ENCODE data around the gene LAIR2. TPM values are rescaled to one million over a fixed set of nuclear protein-coding genes. Genes with fewer than 3 reads are reported as not detected.
"Not testable (repeated sequence)": the region's sequence is repeated elsewhere in the genome, so short reads cannot be mapped to it uniquely, and the experiment has no call there.

Gene LAIR2
- total RNA-seq, 1 donor from 2014 or later: not detected

GRCh38 chr19:54489766-54490165 is 12.9 kb upstream of the LAIR2 start:
- Mint-ChIP-seq H3K4me1 (ENCODE audit: low read depth) (no peaks in the 10 kb centered on the region), H3K9me3 (ENCODE audit: low read depth) (no peaks in the 10 kb centered on the region), H3K27ac (ENCODE audit: unreplicated experiment) (no peak overlapping the region), H3K4me3 (ENCODE audit: unreplicated experiment) (no peak overlapping the region), H3K36me3 (ENCODE audit: low read depth) (no peaks in the 10 kb centered on the region), H3K27me3 (ENCODE audit: low read depth) (peaks cover 23% of the 10 kb centered on the region)
- no peak for TF ChIP-seq CTCF (IDR thresholded peaks at IDR 0.05)
- no peak for DNase-seq (ENCODE audit: low spot score)

- H3K36me3 Mint-ChIP-seq (ENCODE audit: low read depth): no peaks in the 10 kb centered on the region
Measured at GRCh38 chr19:54492568-54492967, 10.1 kb upstream of the LAIR2 start.

GRCh38 chr19:54493056-54493455 is 9.6 kb upstream of the LAIR2 start:
- H3K27ac Mint-ChIP-seq (ENCODE audit: unreplicated experiment); H3K9me3 Mint-ChIP-seq (ENCODE audit: low read depth): not testable (repeated sequence)

More at GRCh38 chr19:54492568-54492967, 10.1 kb upstream of the LAIR2 start:
- no peaks in the 10 kb centered on the region for H3K4me1 Mint-ChIP-seq (ENCODE audit: low read depth)
- TF ChIP-seq CTCF (IDR thresholded peaks at IDR 0.05): no peak
- H3K27me3 Mint-ChIP-seq (ENCODE audit: low read depth): peaks cover 23% of the 10 kb centered on the region
- H3K9me3 Mint-ChIP-seq (ENCODE audit: low read depth): peaks cover 3% of the 10 kb centered on the region
- no peak overlapping the region for H3K27ac Mint-ChIP-seq (ENCODE audit: unreplicated experiment)
- no peak for DNase-seq (ENCODE audit: low spot score)
- no peak overlapping the region for H3K4me3 Mint-ChIP-seq (ENCODE audit: unreplicated experiment)

GRCh38 chr19:54493967-54494585 is 8.6 kb upstream of the LAIR2 start:
- TF ChIP-seq CTCF (IDR thresholded peaks at IDR 0.05): no peak
- peaks cover 22% of the 10 kb centered on the region for H3K27me3 Mint-ChIP-seq (ENCODE audit: low read depth)
- no peaks in the 10 kb centered on the region for H3K4me1 Mint-ChIP-seq (ENCODE audit: low read depth)
- H3K36me3 Mint-ChIP-seq (ENCODE audit: low read depth): no peaks in the 10 kb centered on the region
- no peak overlapping the region for H3K27ac Mint-ChIP-seq (ENCODE audit: unreplicated experiment)
- no peak for DNase-seq (ENCODE audit: low spot score)
- H3K9me3 Mint-ChIP-seq (ENCODE audit: low read depth): peaks cover 3% of the 10 kb centered on the region
- H3K4me3 Mint-ChIP-seq (ENCODE audit: unreplicated experiment): no peak overlapping the region

More at GRCh38 chr19:54493056-54493455, 9.6 kb upstream of the LAIR2 start:
- not testable (repeated sequence) for H3K4me3 Mint-ChIP-seq (ENCODE audit: unreplicated experiment); DNase-seq (ENCODE audit: low spot score); H3K36me3 Mint-ChIP-seq (ENCODE audit: low read depth); H3K4me1 Mint-ChIP-seq (ENCODE audit: low read depth)
- H3K27me3 Mint-ChIP-seq (ENCODE audit: low read depth): peaks cover 23% of the 10 kb centered on the region

GRCh38 chr19:54495284-54495683 is 7.3 kb upstream of the LAIR2 start:
- not testable (repeated sequence) for H3K4me3 Mint-ChIP-seq (ENCODE audit: unreplicated experiment); H3K27ac Mint-ChIP-seq (ENCODE audit: unreplicated experiment); H3K27me3 Mint-ChIP-seq (ENCODE audit: low read depth); H3K36me3 Mint-ChIP-seq (ENCODE audit: low read depth); H3K4me1 Mint-ChIP-seq (ENCODE audit: low read depth); H3K9me3 Mint-ChIP-seq (ENCODE audit: low read depth); DNase-seq (ENCODE audit: low spot score)

- not testable (repeated sequence) for H3K27ac Mint-ChIP-seq (ENCODE audit: unreplicated experiment); H3K27me3 Mint-ChIP-seq (ENCODE audit: low read depth); H3K4me3 Mint-ChIP-seq (ENCODE audit: unreplicated experiment); H3K4me1 Mint-ChIP-seq (ENCODE audit: low read depth); DNase-seq (ENCODE audit: low spot score); H3K9me3 Mint-ChIP-seq (ENCODE audit: low read depth); H3K36me3 Mint-ChIP-seq (ENCODE audit: low read depth)
Measured at GRCh38 chr19:54497747-54498450, 4.7 kb upstream of the LAIR2 start.

- DNase-seq (ENCODE audit: low spot score); H3K36me3 Mint-ChIP-seq (ENCODE audit: low read depth); H3K9me3 Mint-ChIP-seq (ENCODE audit: low read depth): not testable (repeated sequence)
Measured at GRCh38 chr19:54498451-54498772, 4.2 kb upstream of the LAIR2 start.

GRCh38 chr19:54505542-54505941 is 2.9 kb downstream of the LAIR2 start:
- not testable (repeated sequence) for H3K27ac Mint-ChIP-seq (ENCODE audit: unreplicated experiment); H3K9me3 Mint-ChIP-seq (ENCODE audit: low read depth); H3K4me1 Mint-ChIP-seq (ENCODE audit: low read depth)

More at GRCh38 chr19:54498451-54498772, 4.2 kb upstream of the LAIR2 start:
- not testable (repeated sequence) for H3K4me1 Mint-ChIP-seq (ENCODE audit: low read depth); H3K27me3 Mint-ChIP-seq (ENCODE audit: low read depth); H3K4me3 Mint-ChIP-seq (ENCODE audit: unreplicated experiment); H3K27ac Mint-ChIP-seq (ENCODE audit: unreplicated experiment)

More at GRCh38 chr19:54505542-54505941, 2.9 kb downstream of the LAIR2 start:
- not testable (repeated sequence) for DNase-seq (ENCODE audit: low spot score); H3K27me3 Mint-ChIP-seq (ENCODE audit: low read depth); H3K4me3 Mint-ChIP-seq (ENCODE audit: unreplicated experiment); H3K36me3 Mint-ChIP-seq (ENCODE audit: low read depth)

All from chondrocyte (in vitro differentiated cells).